Measurements from ENCODE around the gene LRBA.

LRBA gene

DNA sequence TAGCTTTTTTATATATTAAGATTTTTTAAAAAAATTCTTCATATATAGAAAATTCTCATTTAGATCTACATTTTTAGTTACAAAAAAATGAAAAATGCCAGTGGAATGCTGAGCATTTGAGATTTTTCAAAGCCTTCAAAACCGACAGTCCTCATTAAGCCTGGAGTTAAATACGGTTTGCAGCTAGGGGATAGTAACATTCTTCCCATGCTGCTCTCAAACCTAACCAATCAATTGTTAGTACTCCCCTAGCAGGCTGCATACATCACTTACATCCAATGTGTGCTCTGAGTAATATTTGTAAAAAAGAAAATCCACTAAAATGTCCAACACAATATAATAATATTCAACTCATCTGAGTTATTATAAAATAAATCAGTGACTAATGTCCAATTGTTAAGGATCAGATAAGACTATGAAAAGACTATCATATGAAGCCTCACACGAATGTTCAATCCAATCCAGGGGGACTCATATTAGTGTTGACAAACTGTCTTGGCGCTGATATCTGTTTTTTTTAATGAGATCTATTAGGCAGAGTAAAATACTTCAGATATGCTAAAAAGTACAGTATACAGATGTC, 660.8 kb downstream of the LRBA start:
- in situ Hi-C loops (cut with HindIII; ENCODE audit: low sequenced_read_pairs): no loop called here
- TF ChIP-seq CTCF (IDR thresholded peaks at IDR 0.05; ENCODE audit: low read depth, low read length, missing control alignments): no peak
- DNase-seq (ENCODE audit: low read depth): no peak
- H3K4me3 ChIP-seq (ENCODE audit: low read depth, low read length): no peak overlapping the region

GRCh38 chr4:150348079-150348478, 667.0 kb downstream of the LRBA start:
- in situ Hi-C loops (cut with HindIII; ENCODE audit: low sequenced_read_pairs): no loop called here
- no peak overlapping the region for H3K4me3 ChIP-seq (ENCODE audit: low read depth, low read length)
- TF ChIP-seq CTCF (IDR thresholded peaks at IDR 0.05; ENCODE audit: low read depth, low read length, missing control alignments): no peak
- peak; percentile 13 for DNase-seq (ENCODE audit: low read depth)

DNA sequence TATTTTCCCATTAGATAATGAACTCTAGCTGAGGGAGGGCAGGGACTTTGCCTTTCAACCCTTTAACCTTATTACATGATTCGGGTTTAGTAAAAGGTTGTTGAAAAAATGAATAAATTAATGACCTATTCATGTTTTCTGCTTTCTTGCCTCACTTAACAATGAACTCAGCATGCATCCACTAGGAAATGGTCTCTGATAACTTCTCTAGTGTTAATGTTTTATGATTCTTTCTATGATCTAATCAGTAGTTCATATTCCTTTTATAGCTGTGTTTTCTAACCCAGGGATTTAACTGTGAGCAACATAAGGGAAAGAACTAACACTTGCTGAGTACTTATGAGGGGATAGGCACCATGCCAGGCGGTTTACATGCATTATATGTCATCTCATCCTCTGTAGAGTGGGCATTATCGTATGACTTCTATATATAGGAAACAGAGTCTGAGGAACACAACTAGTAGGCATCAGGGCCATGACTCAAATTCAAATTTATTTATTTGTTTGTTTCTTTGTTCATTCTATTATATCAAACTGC, 669.8 kb downstream of the LRBA start:
- DNase-seq (ENCODE audit: low read depth): no peak
- in situ Hi-C loops (cut with HindIII; ENCODE audit: low sequenced_read_pairs): no loop called here
- no peak for TF ChIP-seq CTCF (IDR thresholded peaks at IDR 0.05; ENCODE audit: low read depth, low read length, missing control alignments)
- no peak overlapping the region for H3K4me3 ChIP-seq (ENCODE audit: low read depth, low read length)

GRCh38 chr4:150343796-150344195, 671.3 kb downstream of the LRBA start:
- no peak overlapping the region for H3K4me3 ChIP-seq (ENCODE audit: low read depth, low read length)
- in situ Hi-C loops (cut with HindIII; ENCODE audit: low sequenced_read_pairs): no loop called here
- no peak for DNase-seq (ENCODE audit: low read depth)
- TF ChIP-seq CTCF (IDR thresholded peaks at IDR 0.05; ENCODE audit: low read depth, low read length, missing control alignments): no peak

DNA sequence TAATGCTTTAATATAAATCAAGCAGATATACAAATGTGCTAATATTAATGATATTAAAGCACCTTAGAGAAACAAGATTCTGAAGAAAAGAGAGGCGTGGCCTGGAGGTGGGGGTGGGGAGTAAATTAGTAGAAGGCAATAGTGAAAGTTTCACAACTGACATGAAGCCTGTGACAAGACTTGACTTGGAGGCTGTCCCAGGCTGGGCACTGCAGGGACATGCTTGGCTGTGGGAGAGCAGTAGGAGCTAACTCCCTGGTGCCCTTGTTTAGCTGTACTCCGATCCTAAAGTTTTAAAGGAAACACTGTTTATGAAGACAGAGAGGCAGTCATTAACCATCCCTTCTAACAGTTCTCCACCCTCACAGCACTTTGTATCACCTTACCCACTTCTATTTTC, 672.1 kb downstream of the LRBA start:
- in situ Hi-C loops (cut with HindIII; ENCODE audit: low sequenced_read_pairs): no loop called here

DNA sequence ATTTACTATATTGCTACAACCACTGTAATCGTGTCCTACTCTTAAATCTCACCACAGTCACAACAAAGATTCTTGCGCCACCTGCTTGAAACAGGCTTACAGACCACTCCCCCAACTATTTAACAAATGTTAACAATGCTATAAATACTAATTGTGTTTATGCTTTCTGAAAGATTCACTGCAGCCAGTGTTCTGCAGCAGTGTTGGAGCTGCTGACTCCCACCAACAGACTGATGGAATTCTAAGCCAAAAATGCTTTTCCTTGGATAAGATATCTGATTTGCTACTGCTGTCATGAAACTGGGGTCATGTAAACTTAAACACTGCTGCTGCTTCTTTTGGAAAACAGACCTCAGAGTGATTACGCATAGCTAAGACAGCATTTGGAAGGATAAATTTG, 677.4 kb downstream of the LRBA start:
- TF ChIP-seq CTCF (IDR thresholded peaks at IDR 0.05; ENCODE audit: low read depth, low read length, missing control alignments): no peak
- DNase-seq (ENCODE audit: low read depth): no peak
- in situ Hi-C loops (cut with HindIII; ENCODE audit: low sequenced_read_pairs): no loop called here
- no peak overlapping the region for H3K4me3 ChIP-seq (ENCODE audit: low read depth, low read length)

More for the DNA sequence above, 672.1 kb downstream of the LRBA start:
- no peak for DNase-seq (ENCODE audit: low read depth)
- no peak for TF ChIP-seq CTCF (IDR thresholded peaks at IDR 0.05; ENCODE audit: low read depth, low read length, missing control alignments)
- H3K4me3 ChIP-seq (ENCODE audit: low read depth, low read length): no peak overlapping the region

Measured in astrocyte of the cerebellum (primary cell).